Lower leg skin (tissue), 4 donors: ENCODE measurements around the gene NUMA1. TPM values are rescaled to one million over a fixed set of nuclear protein-coding genes. Genes with fewer than 3 reads are reported as not detected.

Experiments
- DNase-seq, 2 donors: peaks; one replicate each; pipeline ENCODE4 v3.0.0-alpha.2; 2019; ENCODE audit warnings: low spot score in 2 of 2
- H3K4me3 ChIP-seq: fragments of 200-600 bp; sonication (generic); 2 replicates; pipeline ENCODE4 v1.5.1; 2017; ENCODE audit warnings: mild to moderate bottlenecking, low read depth; ENCODE audit not compliant: poor library complexity, severe bottlenecking
- CTCF ChIP-seq, 3 donors: fragments of 450-650 bp; IDR thresholded peaks; one replicate each; pipeline ENCODE4 v1.5.1; 2016; ENCODE audit warnings: antibody characterized with exemption in 3 of 3, mild to moderate bottlenecking in 3 of 3, moderate library complexity in 2 of 3
- POLR2A ChIP-seq, 2 donors: fragments of 450-650 bp; IDR thresholded peaks; one replicate each; pipeline ENCODE4 v1.6.1; 2016 to 2017; ENCODE audit warnings: antibody characterized with exemption in 2 of 2, mild to moderate bottlenecking in 1 of 2, moderate library complexity in 1 of 2
- WGBS, 2 donors: methylation state at CpG; one replicate each; pipeline ENCODE4 v1.1.5; 2018; 5-methylcytosine and 5-hydroxymethylcytosine counted together
- intact Hi-C: fragments of 100-400 bp; cut with DNase I; formaldehyde crosslinking; loops from one replicate; pipeline ENCODE4 v1.15.0; 2023; ENCODE audit warnings: low total_unique reads
- total RNA-seq, 4 donors: library from RNA; depleted of rRNA; stranded (reverse); fragments of >200 nt; gene quantifications; one replicate each; pipeline ENCODE4 v1.1.0, GENCODE V29; 2016

The NUMA1 gene
- total RNA-seq, 4 donors from 2014 or later = 356 to 592 (median 409) TPM

GRCh38 chr11:72002841-72003775 lies 77.2 kb downstream of the NUMA1 start:
- 73 to 79% methylated on average over 12 of the region's 12 CpGs for WGBS, 2 donors
- DNase-seq = peak in 1 of 2 donors; percentile 84
- TF ChIP-seq POLR2A (IDR thresholded peaks at IDR 0.05) = no peak
- H3K4me3 ChIP-seq = no peak overlapping the region
- intact Hi-C loops = no loop called here

- 58 to 61% methylated on average over 10 of the region's 10 CpGs for WGBS, 2 donors
- intact Hi-C loops = no loop called here
- no peak for DNase-seq
Measured at GRCh38 chr11:72001834-72002591, 78.3 kb downstream of the NUMA1 start.

GRCh38 chr11:72001285-72001684 lies 79.1 kb downstream of the NUMA1 start:
- DNase-seq = no peak
- intact Hi-C loops = no loop called here
- 83 to 89% methylated on average over 11 of the region's 11 CpGs for WGBS, 2 donors
- H3K4me3 ChIP-seq = no peak overlapping the region
- TF ChIP-seq POLR2A (IDR thresholded peaks at IDR 0.05) = no peak
- TF ChIP-seq CTCF (IDR thresholded peaks at IDR 0.05) = no peak

More at GRCh38 chr11:72001834-72002591, 78.3 kb downstream of the NUMA1 start:
- TF ChIP-seq POLR2A (IDR thresholded peaks at IDR 0.05) = no peak
- H3K4me3 ChIP-seq = no peak overlapping the region

- DNase-seq = no peak
- 74 to 84% methylated on average over 6 to 7 of the region's 10 CpGs for WGBS, 2 donors
- no peak overlapping the region for H3K4me3 ChIP-seq
- intact Hi-C loops = no loop called here
- no peak for TF ChIP-seq POLR2A (IDR thresholded peaks at IDR 0.05)
- no peak for TF ChIP-seq CTCF (IDR thresholded peaks at IDR 0.05)
Measured at GRCh38 chr11:72000202-72000867, 80.0 kb downstream of the NUMA1 start.

- no peak overlapping the region for H3K4me3 ChIP-seq
- DNase-seq = no peak
- TF ChIP-seq POLR2A (IDR thresholded peaks at IDR 0.05) = no peak
- no peak for TF ChIP-seq CTCF (IDR thresholded peaks at IDR 0.05)
- 54 to 60% methylated on average over 8 of the region's 8 CpGs for WGBS, 2 donors
- intact Hi-C loops = no loop called here
Measured at GRCh38 chr11:71999798-72000197, 80.5 kb downstream of the NUMA1 start.

GRCh38 chr11:71999362-71999761 lies 81.0 kb downstream of the NUMA1 start:
- WGBS, 2 donors = 7 to 11% methylated on average over 2 of the region's 2 CpGs
- H3K4me3 ChIP-seq = no peak overlapping the region
- no peak for DNase-seq

More at GRCh38 chr11:71999362-71999761, 81.0 kb downstream of the NUMA1 start:
- intact Hi-C loops = no loop called here
- TF ChIP-seq POLR2A (IDR thresholded peaks at IDR 0.05) (no peak), CTCF (IDR thresholded peaks at IDR 0.05) (no peak)
